HepG2 (cell line): ENCODE results near the gene SCAI. TPM values are rescaled to one million over a fixed set of nuclear protein-coding genes. Genes with fewer than 3 reads are reported as not detected.

Experiments
- ARNT2 ChIP-seq: sonication (generic); formaldehyde crosslinking; IDR thresholded peaks from 2 replicates; pipeline ENCODE4 v1.8.0; 2022; ENCODE audit warnings: mild to moderate bottlenecking, low read depth, missing genetic modification reagents, moderate library complexity
- CEBPB ChIP-seq: IDR thresholded peaks from 2 replicates; pipeline ENCODE4 v1.6.1; 2011; ENCODE audit warnings: low read depth, low read length, improper control_type of control experiment, borderline replicate concordance
- E2F5 ChIP-seq: sonication (generic); formaldehyde crosslinking; conservative IDR thresholded peaks from 2 replicates; pipeline ENCODE4 v1.4.0; 2020; ENCODE audit warnings: missing genetic modification reagents
- FOXP1 ChIP-seq, 2 experiments: fragments of 450-650 bp in 1 of 2; IDR thresholded peaks; 2 replicates each; pipeline ENCODE4 v1.6.1; 2017 to 2018; ENCODE audit warnings: antibody characterized with exemption in 1 of 2
- GABPA ChIP-seq, 2 experiments: IDR thresholded peaks; 2 replicates each; pipeline ENCODE4 v1.6.1; 2011 to 2016; ENCODE audit warnings: low read depth in 2 of 2, low read length in 1 of 2, missing biosample characterization in 1 of 2, missing genetic modification characterization in 1 of 2
- HIVEP1 ChIP-seq: sonication (generic); formaldehyde crosslinking; IDR thresholded peaks from 2 replicates; pipeline ENCODE4 v1.4.0; 2020; ENCODE audit warnings: mild to moderate bottlenecking, missing genetic modification reagents
- KAT2B ChIP-seq: fragments of 150-350 bp; IDR thresholded peaks from 2 replicates; pipeline ENCODE4 v1.6.1; 2014; ENCODE audit warnings: low read depth, low read length, borderline replicate concordance
- KDM5A ChIP-seq: fragments of 200-600 bp; sonication (generic); IDR thresholded peaks from 2 replicates; pipeline ENCODE4 v1.7.0; 2018; ENCODE audit warnings: antibody characterized with exemption, mild to moderate bottlenecking, low read length, borderline replicate concordance
- MBD4 ChIP-seq: IDR thresholded peaks from 2 replicates; pipeline ENCODE4 v1.6.1; 2012; ENCODE audit warnings: low read length, inconsistent platforms, borderline replicate concordance
- MEF2D ChIP-seq: sonication (generic); formaldehyde crosslinking; IDR thresholded peaks from 2 replicates; pipeline ENCODE4 v1.5.1; 2020; ENCODE audit warnings: mild to moderate bottlenecking, missing genetic modification reagents
- MIER3 ChIP-seq: IDR thresholded peaks from 2 replicates; pipeline ENCODE4 v1.6.1; 2016; ENCODE audit warnings: missing compliant biosample characterization, borderline replicate concordance
- MLX ChIP-seq: IDR thresholded peaks from 2 replicates; pipeline ENCODE4 v1.6.1; 2016
- NCOR1 ChIP-seq: fragments of 200-600 bp; sonication (generic); IDR thresholded peaks from 2 replicates; pipeline ENCODE4 v1.7.0; 2017; ENCODE audit warnings: antibody characterized with exemption, low read length, borderline replicate concordance
- NFIC ChIP-seq: IDR thresholded peaks from 2 replicates; pipeline ENCODE4 v1.6.1; 2012; ENCODE audit warnings: mild to moderate bottlenecking, low read length, inconsistent platforms
- NKX3-1 ChIP-seq: sonication (generic); formaldehyde crosslinking; IDR thresholded peaks from 2 replicates; pipeline ENCODE4 v1.5.0; 2020; ENCODE audit warnings: missing genetic modification reagents
- NR2C2 ChIP-seq: sonication (generic); formaldehyde crosslinking; IDR thresholded peaks from 2 replicates; pipeline ENCODE4 v1.4.0; 2020; ENCODE audit warnings: missing genetic modification reagents, mild to moderate bottlenecking, moderate library complexity, borderline replicate concordance
- NR2F6 ChIP-seq, 2 experiments: IDR thresholded peaks; 2 replicates each; pipeline ENCODE4 v1.6.1; 2016; ENCODE audit warnings: antibody characterized with exemption in 1 of 2, mild to moderate bottlenecking in 1 of 2
- RCOR2 ChIP-seq: IDR thresholded peaks from 2 replicates; pipeline ENCODE4 v1.6.1; 2016; ENCODE audit warnings: missing biosample characterization, missing genetic modification reagents
- REPIN1 ChIP-seq: sonication (generic); formaldehyde crosslinking; IDR thresholded peaks from 2 replicates; pipeline ENCODE4 v1.8.0; 2022; ENCODE audit warnings: missing genetic modification reagents, low read depth, mild to moderate bottlenecking, borderline replicate concordance
- SETDB1 ChIP-seq: sonication (generic); formaldehyde crosslinking; IDR thresholded peaks from 2 replicates; pipeline ENCODE4 v1.5.1; 2020; ENCODE audit warnings: missing genetic modification reagents, mild to moderate bottlenecking, borderline replicate concordance
- SIN3A ChIP-seq: IDR thresholded peaks from 2 replicates; pipeline ENCODE4 v1.6.1; 2011; ENCODE audit warnings: low read depth, mild to moderate bottlenecking, control low read depth, low read length, borderline replicate concordance
- SIN3B ChIP-seq: fragments of 150-350 bp; IDR thresholded peaks from 2 replicates; pipeline ENCODE4 v1.6.1; 2014; ENCODE audit warnings: low read length
- SMAD3 ChIP-seq: sonication (generic); formaldehyde crosslinking; IDR thresholded peaks from 2 replicates; pipeline ENCODE4 v1.4.0; 2020; ENCODE audit warnings: missing genetic modification reagents
- SMARCC2 ChIP-seq: fragments of 450-650 bp; IDR thresholded peaks from 2 replicates; pipeline ENCODE4 v1.6.1; 2017; ENCODE audit warnings: antibody characterized with exemption, mild to moderate bottlenecking
- SNRNP70 ChIP-seq: fragments of 200-400 bp; formaldehyde crosslinking; IDR thresholded peaks from 2 replicates; pipeline ENCODE4 v1.6.1; 2017; ENCODE audit warnings: mild to moderate bottlenecking, low read depth, low read length, moderate library complexity
- ZFP36 ChIP-seq: fragments of 150-350 bp; IDR thresholded peaks from 2 replicates; pipeline ENCODE4 v1.6.1; 2018; ENCODE audit warnings: borderline replicate concordance, low read length, low read depth; ENCODE audit not compliant: partially characterized antibody
- ZNF124 ChIP-seq: sonication (generic); formaldehyde crosslinking; IDR thresholded peaks from 2 replicates; pipeline ENCODE4 v1.4.0; 2020; ENCODE audit warnings: missing genetic modification reagents
- ZNF205 ChIP-seq: IDR thresholded peaks from 2 replicates; pipeline ENCODE4 v1.6.1; 2018; ENCODE audit warnings: missing biosample characterization, missing genetic modification reagents
- ZNF652 ChIP-seq: IDR thresholded peaks from 2 replicates; pipeline ENCODE4 v1.6.1; 2016; ENCODE audit warnings: low read depth, borderline replicate concordance
- ZSCAN9 ChIP-seq: IDR thresholded peaks from 2 replicates; pipeline ENCODE4 v1.6.1; 2016; ENCODE audit warnings: borderline replicate concordance
- polyA plus RNA-seq, 8 experiments: library from polyadenylated mRNA; depleted of rRNA in 3 of 8; stranded (reverse) in 7 of 8; unstranded in 1 of 8; fragments of >200 nt; fragmentation: Illumina TruSeq in 4 of 8; extraction: Trizol in 4 of 8; gene quantifications; 2 replicates each; pipeline versions ENCODE4 v1.2.1 to v1.2.3, GENCODE V29; 2011 to 2016; ENCODE audit warnings: low read depth in 4 of 8, missing spikeins in 1 of 8, mixed read lengths in 1 of 8; ENCODE audit not compliant: insufficient read depth in 1 of 8
- total RNA-seq, 5 experiments: library from RNA; depleted of rRNA; stranded (reverse); fragments of >200 nt; fragmentation: Illumina TruSeq; extraction: Trizol; gene quantifications; 2 replicates each; pipeline ENCODE4 v1.2.3, GENCODE V29; 2016; ENCODE audit warnings: low read depth in 1 of 5
- TF ChIP-seq, protein P1 (sequence below): sonication (generic); formaldehyde crosslinking; IDR thresholded peaks from 2 replicates; pipeline ENCODE4 v1.5.0; 2020; ENCODE audit warnings: missing genetic modification reagents, mild to moderate bottlenecking, borderline replicate concordance

The SCAI gene
- total and polyA plus RNA-seq, 2 of the 13 experiments (the other 11 are each of a cell fraction or from before 2014, with no cell fraction given): 4.4 to 8.4 TPM

GRCh38 chr9:124950050-124950718, 193.1 kb downstream of the SCAI start (continued):
- no peak for TF ChIP-seq SIN3A
- TF ChIP-seq HIVEP1 (CRISPR knock-in tag): no peak
- no peak for TF ChIP-seq SNRNP70
- no peak for TF ChIP-seq ZNF124 (CRISPR knock-in tag)
- TF ChIP-seq ZNF205 (CRISPR knock-in tag): peak; percentile 31; the same call in 1 of the 2 replicates
- TF ChIP-seq SIN3B: no peak
- peak; percentile 63; the same call in 1 of the 2 replicates for TF ChIP-seq SMARCC2
- peak; percentile 72 for TF ChIP-seq NCOR1
- TF ChIP-seq KDM5A: no peak
- TF ChIP-seq MIER3 (CRISPR knock-in tag): no peak
- no peak for TF ChIP-seq E2F5
- peak; percentile 41; the same call in 1 of the 2 replicates for TF ChIP-seq REPIN1 (CRISPR knock-in tag)
- TF ChIP-seq ZFP36: no peak
- peak; percentile 51; the same call in 1 of the 2 replicates for TF ChIP-seq KAT2B
- no peak for TF ChIP-seq SETDB1 (CRISPR knock-in tag)
- TF ChIP-seq MEF2D (CRISPR knock-in tag): 0 out of 2 replicates have a peak, but pooled peaks have one; percentile 29
- TF ChIP-seq SMAD3 (CRISPR knock-in tag): peak; percentile 58; the same call in 1 of the 2 replicates
- no peak for TF ChIP-seq GABPA (IDR thresholded peaks at IDR 0.05; ENCODE audit: low read depth, low read length)
- peak; percentile 32; the same call in 1 of the 2 replicates for TF ChIP-seq GABPA (CRISPR knock-in tag; IDR thresholded peaks at IDR 0.05; ENCODE audit: low read depth)
- TF ChIP-seq ARNT2 (CRISPR knock-in tag): no peak
- peak; percentile 36; the same call in 1 of the 2 replicates for TF ChIP-seq FOXP1 (IDR thresholded peaks at IDR 0.05)
- TF ChIP-seq FOXP1 (CRISPR knock-in tag; IDR thresholded peaks at IDR 0.05): peak; percentile 90
- peak; percentile 83 for TF ChIP-seq NFIC
- TF ChIP-seq, protein P1, sequence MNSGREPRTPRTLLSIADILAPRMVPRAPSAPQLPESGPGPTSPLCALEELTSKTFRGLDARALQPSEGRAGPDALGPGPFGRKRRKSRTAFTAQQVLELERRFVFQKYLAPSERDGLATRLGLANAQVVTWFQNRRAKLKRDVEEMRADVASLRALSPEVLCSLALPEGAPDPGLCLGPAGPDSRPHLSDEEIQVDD (CRISPR knock-in tag): no peak
- 0 out of 2 replicates have a peak, but pooled peaks have one; percentile 35 for TF ChIP-seq ZSCAN9 (CRISPR knock-in tag)
- TF ChIP-seq NR2F6 (IDR thresholded peaks at IDR 0.05): peak; percentile 66
- peak; percentile 48; the same call in 1 of the 2 replicates for TF ChIP-seq NR2F6 (CRISPR knock-in tag; IDR thresholded peaks at IDR 0.05)
- TF ChIP-seq MLX (CRISPR knock-in tag): peak; percentile 74
- no peak for TF ChIP-seq ZNF652 (CRISPR knock-in tag)
- TF ChIP-seq NR2C2 (CRISPR knock-in tag): peak; percentile 44; the same call in 1 of the 2 replicates
- 0 out of 2 replicates have a peak, but pooled peaks have one; percentile 62 for TF ChIP-seq NKX3-1 (CRISPR knock-in tag)
- TF ChIP-seq CEBPB: peak; percentile 45; the same call in 1 of the 2 replicates
- TF ChIP-seq MBD4: peak; percentile 57; the same call in 1 of the 2 replicates
- TF ChIP-seq RCOR2 (CRISPR knock-in tag): peak; percentile 56; the same call in 1 of the 2 replicates
